ENCODE data around the gene CFAP52. TPM values are rescaled to one million over a fixed set of nuclear protein-coding genes. Genes with fewer than 3 reads are reported as not detected.

Gene CFAP52, protein sequence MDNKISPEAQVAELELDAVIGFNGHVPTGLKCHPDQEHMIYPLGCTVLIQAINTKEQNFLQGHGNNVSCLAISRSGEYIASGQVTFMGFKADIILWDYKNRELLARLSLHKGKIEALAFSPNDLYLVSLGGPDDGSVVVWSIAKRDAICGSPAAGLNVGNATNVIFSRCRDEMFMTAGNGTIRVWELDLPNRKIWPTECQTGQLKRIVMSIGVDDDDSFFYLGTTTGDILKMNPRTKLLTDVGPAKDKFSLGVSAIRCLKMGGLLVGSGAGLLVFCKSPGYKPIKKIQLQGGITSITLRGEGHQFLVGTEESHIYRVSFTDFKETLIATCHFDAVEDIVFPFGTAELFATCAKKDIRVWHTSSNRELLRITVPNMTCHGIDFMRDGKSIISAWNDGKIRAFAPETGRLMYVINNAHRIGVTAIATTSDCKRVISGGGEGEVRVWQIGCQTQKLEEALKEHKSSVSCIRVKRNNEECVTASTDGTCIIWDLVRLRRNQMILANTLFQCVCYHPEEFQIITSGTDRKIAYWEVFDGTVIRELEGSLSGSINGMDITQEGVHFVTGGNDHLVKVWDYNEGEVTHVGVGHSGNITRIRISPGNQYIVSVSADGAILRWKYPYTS
- not detected for total RNA-seq

DNA sequence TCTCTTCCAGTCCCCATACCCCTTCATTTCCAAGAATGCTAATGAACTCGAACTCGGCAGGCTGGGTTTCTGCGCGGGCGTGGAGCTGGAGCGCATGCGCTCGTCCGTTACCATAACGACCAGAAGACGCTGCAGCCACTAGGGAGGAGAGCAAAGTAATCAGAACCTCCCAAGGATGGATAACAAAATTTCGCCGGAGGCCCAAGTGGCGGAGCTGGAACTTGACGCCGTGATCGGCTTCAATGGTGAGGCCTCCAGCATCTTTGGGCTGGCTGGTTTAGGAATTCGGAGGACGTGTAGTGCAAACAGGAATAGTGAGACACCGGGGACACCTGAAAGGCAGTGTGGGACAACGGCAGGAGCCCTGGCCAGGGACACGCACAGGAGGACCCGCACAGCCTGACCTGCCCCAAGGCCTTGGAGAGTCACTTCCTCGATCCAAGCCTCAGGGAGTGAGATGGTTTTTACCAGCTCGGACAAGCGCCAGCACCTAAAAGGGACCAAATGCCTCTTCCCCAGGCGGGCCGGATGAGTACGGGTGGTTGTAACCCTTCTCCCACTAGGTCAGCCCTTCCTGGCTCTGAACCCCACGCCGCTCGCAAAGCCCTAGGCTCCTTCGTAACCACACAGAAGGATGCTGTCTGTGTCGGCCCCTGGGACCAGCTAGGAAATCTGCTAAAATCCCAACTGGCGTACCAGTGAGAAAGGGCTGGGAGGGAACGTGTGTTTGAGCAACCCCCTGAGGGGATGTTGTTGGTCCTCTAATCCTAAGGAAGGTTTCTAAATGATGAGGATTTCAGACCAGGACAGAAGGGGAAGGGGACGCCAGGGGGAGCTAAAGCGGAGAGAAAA, at the start of gene CFAP52:
CFAP52 (plus strand) TSS at position 122 of the 852 bp plus-strand sequence; CDS start at position 176, 54 bp downstream.
- CTCF ChIA-PET = interaction anchor here (0.6 to 2.3 kb wide), 16 partner anchors 10 to 695 kb away, joined by 3 to 7 read pairs (median 3); no protein-coding TSS in a partner anchor
- no peaks in the 10 kb centered on the region for H3K27me3 Mint-ChIP-seq
- POLR2A ChIA-PET = no interaction called here
- peak within 1 kb of the TSS; percentile 92 for H3K4me3 Mint-ChIP-seq
- peak within 1 kb of the TSS; percentile 77 for H3K27ac Mint-ChIP-seq
- ATAC-seq = peak; percentile 82
- no peaks in the 10 kb centered on the region for H3K36me3 Mint-ChIP-seq (ENCODE audit: low read depth)
- intact Hi-C loops (cut with DNase I, micrococcal nuclease) = loop anchor here (2.0 to 5.0 kb wide), 4 partner anchors 68 to 1121 kb away; partner anchors contain the start of genes ADPRM (in 1 of the 2), SCO1 (in 1 of the 2) and USP43 (in 1 of the 2)
- H3K9me3 Mint-ChIP-seq (ENCODE audit: low read depth) = peaks cover 1% of the 10 kb centered on the region
- H3K4me1 Mint-ChIP-seq = peaks cover 15% of the 10 kb centered on the region
- DNase-seq = peak; percentile 86

DNA sequence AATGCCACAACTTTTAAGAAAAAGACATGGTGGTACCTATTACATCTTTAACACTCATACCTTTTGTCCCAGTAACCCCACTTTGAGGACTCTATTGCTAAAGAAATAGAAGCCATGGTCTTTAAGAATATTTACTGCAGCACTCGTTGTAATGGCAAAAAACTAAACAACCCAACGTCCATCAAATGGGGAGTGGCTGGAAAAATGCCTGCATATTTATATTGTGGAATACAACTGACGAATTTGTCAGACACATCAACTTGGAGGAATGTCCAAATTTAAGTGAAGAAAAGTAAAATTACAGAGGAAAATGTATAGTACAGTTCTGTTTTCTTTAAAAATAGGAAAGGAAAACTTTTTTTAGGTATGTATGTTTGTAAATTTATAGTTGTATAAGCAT, 48.7 kb upstream of the CFAP52 start:
- intact Hi-C loops (cut with DNase I, micrococcal nuclease) = loop anchor here (2.0 to 10.0 kb wide), 4 partner anchors 411 to 530 kb away; no protein-coding TSS in a partner anchor
- DNase-seq = no peak
- Mint-ChIP-seq H3K9me3 (ENCODE audit: low read depth) (no peaks in the 10 kb centered on the region), H3K4me3 (no peak overlapping the region), H3K27me3 (no peaks in the 10 kb centered on the region), H3K36me3 (ENCODE audit: low read depth) (no peaks in the 10 kb centered on the region), H3K27ac (no peak overlapping the region), H3K4me1 (peaks cover 12% of the 10 kb centered on the region)
- CTCF ChIA-PET = no interaction called here
- POLR2A ChIA-PET = no interaction called here
- no peak for ATAC-seq

DNA sequence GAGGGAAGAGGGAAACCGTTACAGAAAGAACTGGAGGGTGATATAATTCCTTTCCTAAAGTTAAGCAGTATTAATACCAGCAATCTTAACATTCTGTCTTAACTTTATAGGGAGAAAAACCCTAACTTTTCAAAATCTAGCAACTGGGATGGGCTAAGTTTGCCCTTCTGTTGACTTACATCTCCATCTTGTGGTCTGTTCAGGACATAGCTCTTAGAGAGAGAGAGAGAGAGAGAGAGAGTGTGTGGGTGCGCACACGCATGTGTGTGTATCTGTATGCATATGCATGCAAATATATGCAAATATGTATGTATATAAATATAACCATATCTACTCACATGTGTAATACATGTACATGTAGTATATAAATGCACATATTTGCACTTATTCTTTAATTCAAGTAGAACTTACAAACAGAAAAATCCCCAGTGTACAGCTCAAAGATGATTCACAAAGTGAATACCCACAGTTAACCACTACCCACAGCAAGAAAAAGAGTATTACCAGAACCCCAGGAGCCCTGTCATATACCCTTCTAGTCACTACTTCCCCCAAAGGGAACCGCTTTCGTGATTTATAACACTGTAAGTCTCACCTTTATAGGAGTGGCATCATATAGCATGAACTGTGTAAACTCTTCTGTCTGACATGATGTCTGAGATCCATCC, 47.3 kb upstream of the CFAP52 start:
- H3K27me3 Mint-ChIP-seq = no peaks in the 10 kb centered on the region
- ATAC-seq = peak; percentile 97
- intact Hi-C loops (cut with DNase I, micrococcal nuclease) = loop anchor here (2.0 to 10.0 kb wide), 4 partner anchors 412 to 532 kb away; no protein-coding TSS in a partner anchor
- no peak overlapping the region for H3K4me3 Mint-ChIP-seq
- no peak overlapping the region for H3K27ac Mint-ChIP-seq
- no peaks in the 10 kb centered on the region for H3K9me3 Mint-ChIP-seq (ENCODE audit: low read depth)
- DNase-seq = peak; percentile 19
- POLR2A ChIA-PET = interaction anchor here (0.7 to 1.0 kb wide), 3 partner anchors 68 to 580 kb away, joined by 3 read pairs; no protein-coding TSS in a partner anchor
- H3K36me3 Mint-ChIP-seq (ENCODE audit: low read depth) = no peaks in the 10 kb centered on the region
- H3K4me1 Mint-ChIP-seq = peaks cover 12% of the 10 kb centered on the region
- CTCF ChIA-PET = interaction anchor here (0.8 to 1.2 kb wide), 7 partner anchors 11 to 531 kb away, joined by 3 to 6 read pairs (median 4); partner anchors contain the start of gene CFAP52

DNA sequence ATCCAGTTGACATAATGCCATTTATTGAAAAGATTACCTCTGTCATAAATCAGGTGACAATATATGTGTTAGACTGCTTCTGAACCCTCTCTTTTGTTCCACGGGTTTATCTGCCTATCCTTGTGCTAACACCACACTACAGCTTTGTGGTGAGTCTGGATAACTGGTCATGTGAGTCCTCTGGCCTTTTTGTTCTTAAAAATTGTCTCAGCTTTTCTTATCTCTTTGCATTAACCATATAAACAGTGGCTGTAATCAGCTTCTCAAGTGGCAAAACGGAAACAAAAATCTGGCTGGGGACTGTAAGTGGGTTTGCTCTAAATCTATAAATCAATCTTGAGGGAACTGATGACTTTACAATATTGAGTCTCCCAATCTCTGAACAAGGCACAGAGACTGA, 45.4 kb upstream of the CFAP52 start:
- DNase-seq = no peak
- Mint-ChIP-seq H3K4me3 (no peak overlapping the region), H3K4me1 (peaks cover 12% of the 10 kb centered on the region), H3K27ac (no peak overlapping the region), H3K27me3 (no peaks in the 10 kb centered on the region), H3K9me3 (ENCODE audit: low read depth) (no peaks in the 10 kb centered on the region), H3K36me3 (ENCODE audit: low read depth) (no peaks in the 10 kb centered on the region)
- ChIA-PET POLR2A (no interaction called here), CTCF (interaction anchor here (0.5 to 1.1 kb wide), 4 partner anchors 44 to 189 kb away, joined by 3 read pairs; partner anchors contain the start of gene STX8)
- intact Hi-C loops (cut with DNase I, micrococcal nuclease) = no loop called here
- no peak for ATAC-seq

DNA sequence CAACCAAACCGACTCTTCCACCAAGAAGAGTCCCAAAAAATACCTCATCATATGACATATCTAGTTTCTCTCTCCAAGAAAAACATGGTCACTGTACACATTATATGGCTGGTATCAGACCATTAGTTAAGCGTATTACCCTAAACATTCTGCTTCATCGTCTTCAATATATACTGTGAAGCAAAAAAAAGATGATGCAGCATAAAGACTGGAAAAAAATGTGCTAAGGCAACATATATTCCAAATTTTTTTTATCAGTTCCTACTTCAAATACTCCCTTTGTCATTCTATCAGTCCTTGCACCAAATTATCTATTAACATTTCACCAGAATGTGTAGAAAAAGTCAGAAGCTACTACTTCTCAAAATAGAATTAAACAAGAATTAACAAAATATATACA, 43.7 kb upstream of the CFAP52 start:
- ChIA-PET CTCF (interaction anchor here (0.7 kb wide), 2 partner anchors 78 to 239 kb away, joined by 3 read pairs; no protein-coding TSS in a partner anchor), POLR2A (no interaction called here)
- DNase-seq = no peak
- intact Hi-C loops (cut with DNase I, micrococcal nuclease) = no loop called here
- Mint-ChIP-seq H3K27ac (no peak overlapping the region), H3K27me3 (no peaks in the 10 kb centered on the region), H3K4me3 (no peak overlapping the region), H3K4me1 (peaks cover 12% of the 10 kb centered on the region), H3K9me3 (ENCODE audit: low read depth) (no peaks in the 10 kb centered on the region), H3K36me3 (ENCODE audit: low read depth) (no peaks in the 10 kb centered on the region)
- ATAC-seq = no peak

DNA sequence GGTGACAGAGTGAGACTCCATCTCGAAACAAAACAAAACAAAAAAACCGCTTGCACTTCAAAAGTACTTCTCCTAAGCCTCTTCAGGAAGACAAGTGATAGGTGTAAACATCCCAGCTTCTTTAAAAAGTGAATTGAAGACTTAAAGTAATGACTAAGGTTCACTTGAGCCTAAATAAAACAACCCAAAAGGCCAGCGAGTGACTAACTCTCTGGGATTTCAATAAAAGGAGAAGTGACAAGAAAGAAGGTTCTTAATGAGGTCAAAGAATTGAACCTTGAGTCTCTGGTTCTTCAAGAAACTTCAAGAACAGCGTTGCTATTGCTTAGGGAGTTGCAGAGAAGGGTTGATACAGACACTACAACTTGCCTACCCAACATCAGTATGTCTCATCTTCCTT, 43.0 kb upstream of the CFAP52 start:
- ChIA-PET CTCF (no interaction called here), POLR2A (no interaction called here)
- no peaks in the 10 kb centered on the region for H3K36me3 Mint-ChIP-seq (ENCODE audit: low read depth)
- H3K4me1 Mint-ChIP-seq = peaks cover 12% of the 10 kb centered on the region
- H3K9me3 Mint-ChIP-seq (ENCODE audit: low read depth) = no peaks in the 10 kb centered on the region
- H3K27me3 Mint-ChIP-seq = no peaks in the 10 kb centered on the region
- ATAC-seq (no peak), DNase-seq (no peak)
- H3K4me3 Mint-ChIP-seq = no peak overlapping the region
- H3K27ac Mint-ChIP-seq = no peak overlapping the region
- intact Hi-C loops (cut with DNase I, micrococcal nuclease) = no loop called here

DNA sequence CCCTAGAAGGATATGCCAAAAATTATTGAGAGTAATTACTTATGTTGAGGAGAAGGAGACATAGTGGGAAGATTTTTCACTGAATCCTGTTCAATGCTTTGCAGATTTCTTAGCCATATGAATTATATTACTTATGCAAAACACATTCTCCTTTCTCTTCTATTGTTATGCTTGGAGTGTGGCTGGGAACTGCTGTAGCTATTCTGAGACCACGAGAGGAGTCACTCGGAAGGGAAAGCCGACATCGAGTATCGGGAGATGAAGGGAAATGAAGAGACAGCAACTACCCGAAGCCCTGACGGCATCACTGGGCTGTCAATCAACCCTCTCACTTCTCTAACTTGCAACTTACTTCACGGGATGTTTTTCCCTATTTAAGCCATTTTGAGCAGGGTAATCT, 40.4 kb upstream of the CFAP52 start:
- POLR2A ChIA-PET = no interaction called here

DNA sequence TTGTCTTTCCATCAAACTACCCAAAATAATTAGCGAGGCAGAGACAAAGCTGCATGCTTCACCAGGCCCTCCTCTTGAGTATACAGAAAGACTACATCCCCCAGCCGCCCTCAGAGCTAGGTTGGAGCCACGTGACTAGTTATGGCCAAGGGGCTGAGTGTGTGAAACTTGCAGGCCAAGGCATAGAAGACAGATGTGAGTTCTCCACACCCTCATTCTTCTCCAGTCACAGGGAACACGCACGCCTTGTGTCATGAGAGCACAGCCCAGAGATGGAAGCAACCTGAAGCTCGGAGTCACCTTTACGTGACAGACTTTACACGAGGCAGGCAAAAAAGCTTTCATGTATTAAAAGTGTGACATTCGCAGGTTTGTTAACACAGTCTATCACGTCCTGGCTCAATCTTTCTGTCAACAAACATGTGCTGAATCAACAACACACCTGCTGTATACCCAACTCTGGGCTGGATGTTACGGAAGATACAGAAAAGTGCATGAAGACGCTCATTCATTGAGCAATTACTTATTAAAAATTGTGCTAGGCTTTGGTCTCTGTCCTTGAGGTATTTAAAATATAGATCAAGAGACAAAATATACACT, 39.2 kb upstream of the CFAP52 start:
- CTCF ChIA-PET = interaction anchor here (1.3 kb wide), 1 partner anchor 15 kb away, joined by 6 read pairs; no protein-coding TSS in a partner anchor
- no peaks in the 10 kb centered on the region for H3K9me3 Mint-ChIP-seq (ENCODE audit: low read depth)
- no peak overlapping the region for H3K27ac Mint-ChIP-seq
- peaks cover 12% of the 10 kb centered on the region for H3K36me3 Mint-ChIP-seq (ENCODE audit: low read depth)
- no peaks in the 10 kb centered on the region for H3K27me3 Mint-ChIP-seq
- intact Hi-C loops (cut with DNase I, micrococcal nuclease) = no loop called here
- no peaks in the 10 kb centered on the region for H3K4me1 Mint-ChIP-seq
- POLR2A ChIA-PET = no interaction called here
- no peak overlapping the region for H3K4me3 Mint-ChIP-seq
- DNase-seq = no peak
- ATAC-seq = no peak

More for the DNA sequence above, 40.4 kb upstream of the CFAP52 start:
- Mint-ChIP-seq H3K9me3 (ENCODE audit: low read depth) (no peaks in the 10 kb centered on the region), H3K27me3 (no peaks in the 10 kb centered on the region), H3K4me1 (no peaks in the 10 kb centered on the region), H3K36me3 (ENCODE audit: low read depth) (peaks cover 11% of the 10 kb centered on the region), H3K4me3 (no peak overlapping the region), H3K27ac (no peak overlapping the region)
- no peak for DNase-seq
- no peak for ATAC-seq
- CTCF ChIA-PET = interaction anchor here (0.7 kb wide), 1 partner anchor 528 kb away, joined by 4 read pairs; no protein-coding TSS in a partner anchor
- intact Hi-C loops (cut with DNase I, micrococcal nuclease) = no loop called here

DNA sequence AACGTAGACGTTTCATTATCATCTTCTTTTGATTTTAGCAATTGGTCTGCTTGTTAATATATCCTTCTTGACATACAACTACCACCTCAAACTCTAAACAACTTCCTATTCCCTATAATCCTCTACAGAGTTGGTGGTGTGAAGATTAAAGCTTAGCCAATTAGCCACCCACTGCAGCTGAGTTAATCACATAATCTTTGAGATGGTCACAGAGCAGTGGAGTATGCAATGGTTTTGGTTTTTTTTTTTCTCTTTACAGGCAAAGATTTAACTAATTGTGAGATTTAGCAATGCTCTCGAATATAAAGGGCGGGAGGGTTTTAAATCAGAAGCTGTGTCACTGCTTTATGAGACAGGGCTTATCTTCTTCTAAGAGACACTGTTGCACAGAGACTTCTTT, 37.8 kb upstream of the CFAP52 start:
- no peaks in the 10 kb centered on the region for H3K4me1 Mint-ChIP-seq
- POLR2A ChIA-PET = no interaction called here
- CTCF ChIA-PET = interaction anchor here (0.6 kb wide), 1 partner anchor 487 kb away, joined by 3 read pairs; no protein-coding TSS in a partner anchor

DNA sequence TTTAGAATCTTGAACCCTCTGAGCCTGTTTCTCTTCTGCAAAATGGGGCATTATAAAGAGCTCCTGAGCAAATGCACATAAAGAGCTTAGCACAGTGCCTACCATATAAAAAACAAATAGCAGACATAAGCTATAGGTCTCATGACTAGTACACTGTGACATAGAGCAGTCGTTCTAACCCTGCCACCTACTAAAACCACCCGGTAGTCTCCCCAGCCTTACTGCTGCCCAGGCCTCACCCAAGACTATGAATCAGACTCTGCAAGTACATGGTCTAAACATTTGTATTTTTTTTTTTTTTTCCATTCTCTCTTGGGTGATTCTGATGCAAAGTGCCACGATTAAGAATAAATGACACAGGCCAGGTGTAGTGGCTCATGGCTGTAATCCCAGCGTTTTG, 34.7 kb upstream of the CFAP52 start:
- H3K4me3 Mint-ChIP-seq = no peak overlapping the region
- H3K27me3 Mint-ChIP-seq = no peaks in the 10 kb centered on the region

More for the DNA sequence above, 37.8 kb upstream of the CFAP52 start:
- intact Hi-C loops (cut with DNase I, micrococcal nuclease) = no loop called here
- peaks cover 12% of the 10 kb centered on the region for H3K36me3 Mint-ChIP-seq (ENCODE audit: low read depth)
- no peak overlapping the region for H3K4me3 Mint-ChIP-seq
- H3K27me3 Mint-ChIP-seq = no peaks in the 10 kb centered on the region
- H3K9me3 Mint-ChIP-seq (ENCODE audit: low read depth) = no peaks in the 10 kb centered on the region
- H3K27ac Mint-ChIP-seq = no peak overlapping the region
- DNase-seq (no peak), ATAC-seq (no peak)

More for the DNA sequence above, 34.7 kb upstream of the CFAP52 start:
- Mint-ChIP-seq H3K4me1 (no peaks in the 10 kb centered on the region), H3K9me3 (ENCODE audit: low read depth) (no peaks in the 10 kb centered on the region), H3K36me3 (ENCODE audit: low read depth) (peaks cover 16% of the 10 kb centered on the region), H3K27ac (no peak overlapping the region)
- POLR2A ChIA-PET = no interaction called here
- ATAC-seq = no peak
- DNase-seq = no peak
- intact Hi-C loops (cut with DNase I, micrococcal nuclease) = no loop called here
- CTCF ChIA-PET = interaction anchor here (0.6 to 1.4 kb wide), 3 partner anchors 13 to 128 kb away, joined by 3 to 5 read pairs (median 4); no protein-coding TSS in a partner anchor

Measured in activated CD4-positive, alpha-beta T cell treated with anti-CD3 and anti-CD28 coated beads for 36 hours (primary cell).